22Rv1 (cell line): Measurements from ENCODE around the gene NKX2-3.
A peak's percentile ranks its signal among the peaks of the same experiment; 100 is the strongest.

Source experiments
- H3K27ac ChIP-seq: fragments of 450-650 bp; 2 replicates; pipeline ENCODE4 v1.5.1; 2017
- CTCF ChIP-seq: fragments of 450-650 bp; IDR thresholded peaks from 2 replicates; pipeline ENCODE4 v1.5.1; 2017; ENCODE audit warnings: mild to moderate bottlenecking
- ZFX ChIP-seq: fragments of 450-650 bp; IDR thresholded peaks from 2 replicates; pipeline ENCODE4 v1.6.1; 2017; ENCODE audit warnings: antibody characterized with exemption, borderline replicate concordance

Gene NKX2-3

DNA sequence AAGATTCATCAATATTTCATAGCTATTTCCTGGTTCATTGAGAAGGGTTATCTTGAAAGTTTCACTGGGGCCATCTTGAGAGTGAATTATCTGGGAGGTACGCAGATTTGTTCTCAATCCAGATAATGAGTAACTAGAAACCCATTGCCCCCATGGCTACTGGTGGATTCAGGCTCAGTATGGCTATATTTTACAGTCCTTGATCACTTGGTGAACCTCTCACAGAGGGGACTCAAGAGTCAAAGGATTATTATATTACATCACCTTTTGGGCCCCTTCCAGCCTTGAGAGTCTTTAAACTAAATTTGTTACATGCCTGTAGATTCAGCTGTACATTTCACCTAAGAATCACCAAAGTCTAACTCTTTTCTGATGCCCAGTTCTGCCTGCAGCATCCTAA is 11.6 kb downstream of the NKX2-3 start:
- no peak overlapping the region for H3K27ac ChIP-seq
- TF ChIP-seq CTCF: no peak
- no peak for TF ChIP-seq ZFX

- TF ChIP-seq CTCF: peak; percentile 69
- TF ChIP-seq ZFX: no peak
- no peak overlapping the region for H3K27ac ChIP-seq
Measured at GRCh38 chr10:99548041-99548530, 15.3 kb downstream of the NKX2-3 start.

GRCh38 chr10:99551158-99551557 is 18.4 kb downstream of the NKX2-3 start:
- H3K27ac ChIP-seq: no peak overlapping the region
- TF ChIP-seq CTCF: no peak
- no peak for TF ChIP-seq ZFX

- H3K27ac ChIP-seq: no peak overlapping the region
- TF ChIP-seq CTCF: no peak
- no peak for TF ChIP-seq ZFX
Measured at GRCh38 chr10:99551616-99552015, 18.9 kb downstream of the NKX2-3 start.

GRCh38 chr10:99555371-99555770 is 22.6 kb downstream of the NKX2-3 start:
- no peak overlapping the region for H3K27ac ChIP-seq
- TF ChIP-seq ZFX: no peak
- no peak for TF ChIP-seq CTCF

DNA sequence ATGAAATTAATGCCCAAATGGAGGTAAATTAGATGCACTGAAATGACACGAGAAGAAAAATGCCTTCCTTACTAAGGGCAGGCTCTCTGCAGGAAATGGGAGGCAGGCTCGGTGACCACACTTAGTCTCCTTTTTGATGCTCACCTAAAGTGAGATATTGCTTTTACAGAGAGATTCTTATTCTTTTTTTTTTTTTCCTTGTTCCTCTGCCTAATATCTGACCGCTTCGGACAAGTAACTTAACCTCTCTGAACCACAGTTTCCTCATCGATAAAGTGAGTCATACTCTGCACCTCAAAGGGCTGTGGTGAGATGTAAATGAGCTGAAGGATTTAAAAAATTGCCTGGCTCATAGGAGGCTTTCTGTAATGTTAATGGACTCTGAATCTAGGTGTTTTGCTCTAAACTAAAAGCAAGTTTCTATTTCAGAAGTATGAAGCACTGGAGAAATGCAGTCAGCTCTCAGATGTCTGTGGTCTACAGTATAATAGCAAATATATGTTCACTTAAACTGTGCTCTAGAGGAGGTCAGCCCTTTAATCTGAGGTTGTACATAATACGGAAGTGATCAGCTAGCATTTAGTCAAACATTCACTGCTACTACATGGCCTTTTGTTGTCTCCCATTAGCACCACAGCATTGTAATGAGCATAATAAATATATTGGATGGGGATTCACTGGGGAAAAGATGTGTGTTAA is 23.2 kb downstream of the NKX2-3 start:
- TF ChIP-seq CTCF (no peak), ZFX (no peak)
- no peak overlapping the region for H3K27ac ChIP-seq

DNA sequence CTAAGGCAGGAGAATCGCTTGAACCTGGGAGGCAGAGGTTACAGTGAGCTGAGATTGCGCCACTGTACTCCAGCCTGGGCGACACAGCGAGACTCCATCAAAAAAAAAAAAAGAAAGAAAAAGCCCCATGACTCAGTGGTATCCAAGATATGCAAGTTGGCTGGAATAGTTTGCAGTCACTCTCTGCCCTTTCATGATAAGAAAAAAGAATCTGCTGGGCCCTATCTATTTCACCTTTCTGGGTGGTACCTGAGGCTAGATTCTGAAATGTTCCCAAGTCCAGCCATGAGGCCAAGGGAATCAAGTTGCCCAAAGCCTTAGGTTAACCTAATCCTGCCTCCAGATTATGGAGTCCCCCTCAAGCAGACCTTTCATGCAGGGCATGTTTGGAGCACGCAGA is 24.3 kb downstream of the NKX2-3 start:
- TF ChIP-seq CTCF (no peak), ZFX (no peak)

More for the DNA sequence above, 24.3 kb downstream of the NKX2-3 start:
- no peak overlapping the region for H3K27ac ChIP-seq
